ENCODE data around the gene EHD3. TPM values are rescaled to one million over a fixed set of nuclear protein-coding genes. Genes with fewer than 3 reads are reported as not detected.

Gene EHD3
- total RNA-seq, 1 donor = 48.8 TPM

DNA sequence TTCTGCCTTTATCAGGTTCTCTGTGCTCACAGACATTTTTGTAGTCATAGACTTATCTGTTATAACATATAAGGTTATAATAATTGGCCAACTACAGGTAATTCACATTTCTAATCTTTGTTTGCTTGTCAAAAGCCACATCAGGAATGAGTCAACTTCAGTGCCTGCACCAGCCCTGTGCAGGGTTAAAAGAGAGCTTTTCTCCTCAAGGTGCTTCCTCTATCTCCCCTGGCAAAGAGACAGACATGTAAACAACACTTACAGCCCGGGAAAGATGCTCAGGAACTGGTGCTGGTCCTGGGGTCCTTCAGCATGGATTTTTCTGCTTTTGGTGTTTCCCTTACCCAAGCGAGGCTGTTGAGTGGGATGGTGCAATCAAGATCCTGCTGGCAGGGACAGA lies 7.7 kb upstream of the EHD3 start:
- TF ChIP-seq, protein P1, sequence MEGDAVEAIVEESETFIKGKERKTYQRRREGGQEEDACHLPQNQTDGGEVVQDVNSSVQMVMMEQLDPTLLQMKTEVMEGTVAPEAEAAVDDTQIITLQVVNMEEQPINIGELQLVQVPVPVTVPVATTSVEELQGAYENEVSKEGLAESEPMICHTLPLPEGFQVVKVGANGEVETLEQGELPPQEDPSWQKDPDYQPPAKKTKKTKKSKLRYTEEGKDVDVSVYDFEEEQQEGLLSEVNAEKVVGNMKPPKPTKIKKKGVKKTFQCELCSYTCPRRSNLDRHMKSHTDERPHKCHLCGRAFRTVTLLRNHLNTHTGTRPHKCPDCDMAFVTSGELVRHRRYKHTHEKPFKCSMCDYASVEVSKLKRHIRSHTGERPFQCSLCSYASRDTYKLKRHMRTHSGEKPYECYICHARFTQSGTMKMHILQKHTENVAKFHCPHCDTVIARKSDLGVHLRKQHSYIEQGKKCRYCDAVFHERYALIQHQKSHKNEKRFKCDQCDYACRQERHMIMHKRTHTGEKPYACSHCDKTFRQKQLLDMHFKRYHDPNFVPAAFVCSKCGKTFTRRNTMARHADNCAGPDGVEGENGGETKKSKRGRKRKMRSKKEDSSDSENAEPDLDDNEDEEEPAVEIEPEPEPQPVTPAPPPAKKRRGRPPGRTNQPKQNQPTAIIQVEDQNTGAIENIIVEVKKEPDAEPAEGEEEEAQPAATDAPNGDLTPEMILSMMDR (IDR thresholded peaks at IDR 0.05; ENCODE audit: insufficient read depth, low read depth, low read length) = no peak
- H3K4me3 ChIP-seq (ENCODE audit: low read depth, low read length) = no peak overlapping the region
- no peak for DNase-seq (ENCODE audit: low read depth)

DNA sequence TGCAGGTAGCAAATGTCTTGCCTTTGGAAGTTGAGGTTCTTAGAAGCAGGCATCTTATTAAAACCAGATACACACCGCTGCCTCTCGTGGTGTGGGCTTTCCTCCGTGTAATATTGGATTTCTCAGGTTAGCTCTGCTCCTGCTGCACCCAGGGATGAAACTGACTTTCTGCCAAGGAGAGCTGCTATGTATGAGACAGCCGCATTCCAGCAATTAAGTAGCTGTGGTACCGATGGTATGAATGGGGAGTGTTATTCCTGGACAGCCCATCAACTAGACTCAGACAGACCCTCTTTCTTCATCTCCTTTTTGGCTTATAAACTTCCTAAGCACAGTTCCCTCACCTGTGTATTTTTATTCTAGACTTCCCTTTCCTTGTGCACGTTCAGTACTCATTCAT lies 6.8 kb upstream of the EHD3 start:
- no peak for DNase-seq (ENCODE audit: low read depth)
- H3K4me3 ChIP-seq (ENCODE audit: low read depth, low read length) = no peak overlapping the region
- TF ChIP-seq, protein P1 (IDR thresholded peaks at IDR 0.05; ENCODE audit: insufficient read depth, low read depth, low read length) = no peak

DNA sequence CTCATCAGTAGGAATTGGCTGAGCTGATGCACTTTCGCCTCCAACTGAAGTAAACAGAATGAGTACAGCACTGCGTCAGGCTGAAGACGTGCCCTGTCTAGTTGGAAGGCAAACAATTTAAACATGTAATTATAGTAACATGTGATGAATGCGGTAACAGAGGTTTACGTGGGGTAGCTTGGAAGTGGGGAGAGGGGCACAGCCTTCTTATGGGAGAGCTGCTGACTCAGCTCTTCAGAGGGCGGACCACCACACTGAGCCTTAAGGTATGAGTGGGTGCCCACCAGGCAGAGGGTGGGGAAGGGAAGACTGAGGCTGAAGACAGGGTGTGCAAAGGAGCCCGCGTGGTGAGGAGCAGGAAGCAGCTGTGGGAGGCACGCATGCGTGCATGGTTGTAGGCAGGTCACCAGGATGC lies 6.2 kb upstream of the EHD3 start:
- H3K4me3 ChIP-seq (ENCODE audit: low read depth, low read length) = no peak overlapping the region
- TF ChIP-seq, protein P1 (IDR thresholded peaks at IDR 0.05; ENCODE audit: insufficient read depth, low read depth, low read length) = no peak

DNA sequence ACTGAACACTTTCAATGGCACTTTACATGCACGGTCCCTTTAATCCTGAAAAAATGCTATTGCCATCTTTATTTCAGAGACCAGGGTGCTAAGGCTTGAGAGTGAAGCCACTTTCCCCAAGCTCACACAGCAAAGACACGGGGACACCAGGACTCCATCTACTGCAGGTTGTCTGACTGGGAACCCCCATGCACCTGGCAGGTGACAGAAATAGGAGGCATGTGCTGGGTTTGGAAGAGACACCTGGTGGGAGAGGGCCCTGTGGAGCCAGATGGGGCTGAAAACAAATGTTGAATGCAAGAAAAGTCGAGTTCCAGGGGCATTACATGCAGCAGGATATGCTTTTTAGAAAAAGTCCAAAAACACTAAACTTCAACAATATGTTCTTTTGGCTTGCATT lies 5.2 kb upstream of the EHD3 start:
- DNase-seq (ENCODE audit: low read depth) = no peak
- H3K4me3 ChIP-seq (ENCODE audit: low read depth, low read length) = no peak overlapping the region
- TF ChIP-seq, protein P1 (IDR thresholded peaks at IDR 0.05; ENCODE audit: insufficient read depth, low read depth, low read length) = no peak

More for the DNA sequence above, 6.2 kb upstream of the EHD3 start:
- no peak for DNase-seq (ENCODE audit: low read depth)

DNA sequence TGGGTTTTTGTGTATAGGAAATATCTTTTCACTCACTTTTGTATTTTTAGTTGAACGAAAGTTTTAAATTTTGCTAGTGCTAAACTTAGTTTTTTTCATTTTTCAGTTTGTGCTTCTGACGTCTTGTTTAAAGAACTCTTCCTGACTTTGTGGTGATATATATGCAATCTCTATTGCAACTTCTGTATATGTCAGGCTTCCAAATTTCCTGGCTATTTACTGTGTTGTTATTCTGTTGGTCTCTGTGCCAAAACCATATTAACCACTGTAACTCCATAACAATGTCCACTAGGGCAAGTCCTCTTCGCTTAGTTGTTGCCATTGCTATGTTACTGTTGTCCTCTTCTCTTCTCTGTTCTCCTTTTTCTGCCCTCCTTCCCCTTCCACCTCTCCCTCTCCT lies 3.2 kb upstream of the EHD3 start:
- DNase-seq (ENCODE audit: low read depth) = no peak
- no peak overlapping the region for H3K4me3 ChIP-seq (ENCODE audit: low read depth, low read length)
- TF ChIP-seq, protein P1 (IDR thresholded peaks at IDR 0.05; ENCODE audit: insufficient read depth, low read depth, low read length) = no peak

DNA sequence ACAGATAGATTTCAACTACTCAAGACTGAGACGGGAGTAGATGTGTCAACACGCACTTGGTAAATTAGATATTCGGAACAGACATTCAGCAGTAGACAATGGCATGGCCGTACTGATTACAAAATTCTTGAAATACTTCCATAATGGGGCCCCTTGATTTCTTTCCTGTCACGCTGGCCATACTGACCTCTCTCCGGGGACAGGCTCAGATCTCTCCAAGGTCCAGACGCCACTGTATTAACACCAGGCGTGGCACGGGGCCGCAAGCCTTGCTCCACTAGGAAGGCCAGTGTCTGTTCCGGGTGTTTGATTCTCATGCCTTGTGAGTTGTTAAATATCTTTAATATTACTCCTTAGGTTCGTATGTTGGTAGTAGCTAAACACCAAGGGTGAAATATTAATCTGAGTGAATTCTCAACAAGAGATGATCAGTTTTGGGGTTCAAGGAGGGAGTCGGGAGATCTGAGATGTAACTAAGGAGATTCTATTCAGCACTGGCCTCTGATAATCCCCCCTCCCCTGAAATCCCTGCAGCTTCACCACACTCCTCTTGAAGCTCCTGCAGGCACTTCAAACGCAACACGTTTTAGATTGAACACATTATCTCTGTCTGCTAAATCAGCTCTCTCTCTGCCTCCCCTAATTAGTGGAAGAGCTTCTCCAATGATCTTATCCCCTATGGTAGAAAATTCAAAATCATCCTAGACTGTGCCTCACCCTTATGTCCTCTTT lies 2.2 kb upstream of the EHD3 start:
- H3K4me3 ChIP-seq (ENCODE audit: low read depth, low read length) = no peak overlapping the region
- TF ChIP-seq, protein P1 (IDR thresholded peaks at IDR 0.05; ENCODE audit: insufficient read depth, low read depth, low read length) = no peak
- no peak for DNase-seq (ENCODE audit: low read depth)

DNA sequence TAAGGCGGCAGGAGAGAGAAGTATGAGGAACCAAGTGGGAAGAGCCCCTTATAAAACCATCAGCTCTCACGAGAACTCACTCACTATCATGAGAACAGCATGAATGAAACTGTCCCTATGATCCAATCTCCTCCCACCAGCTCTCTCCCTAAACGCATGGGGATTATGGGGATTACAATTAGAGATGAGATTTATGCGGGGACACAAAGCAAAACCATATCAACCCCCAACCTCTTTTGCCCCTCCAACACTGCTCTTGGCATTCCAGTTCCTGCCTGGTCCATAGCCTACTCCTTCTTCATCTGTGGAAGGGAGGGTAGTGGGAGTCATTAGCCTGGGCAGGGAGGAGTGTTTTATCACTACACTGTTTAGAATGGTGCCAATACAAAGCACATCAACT lies 1.4 kb upstream of the EHD3 start:
- no peak overlapping the region for H3K4me3 ChIP-seq (ENCODE audit: low read depth, low read length)
- DNase-seq (ENCODE audit: low read depth) = no peak
- TF ChIP-seq, protein P1 (IDR thresholded peaks at IDR 0.05; ENCODE audit: insufficient read depth, low read depth, low read length) = no peak
